Central memory CD8-positive, alpha-beta T cell (primary cell): ENCODE results near the gene COLEC12.
"Not testable (repeated sequence)": the region's sequence is repeated elsewhere in the genome, so short reads cannot be mapped to it uniquely, and the experiment has no call there.

ENCODE experiments used
- ATAC-seq: fragments of 150-1000 bp; cut with Tn5 transposase; replicated peaks from 2 replicates; pipeline ENCODE4 v1.10.0; 2022; ENCODE audit warnings: mild to moderate bottlenecking, moderate FRiP score, moderate number of reproducible peaks; ENCODE audit not compliant: poor library complexity, severe bottlenecking; ENCODE audit errors: extremely low read depth
- DNase-seq, 2 donors: peaks; one replicate each; pipeline ENCODE4 v3.0.0; 2021; ENCODE audit warnings: low spot score in 2 of 2
- H3K27ac Mint-ChIP-seq: one replicate; pipeline ENCODE4 v1.8.0; 2022; ENCODE audit warnings: low read depth, mild to moderate bottlenecking, moderate library complexity, mixed read lengths
- H3K27me3 Mint-ChIP-seq: one replicate; pipeline ENCODE4 v1.8.0; 2022; ENCODE audit warnings: mixed read lengths
- H3K36me3 Mint-ChIP-seq: one replicate; pipeline ENCODE4 v1.8.0; 2022; ENCODE audit warnings: mild to moderate bottlenecking, moderate library complexity, mixed read lengths; ENCODE audit not compliant: insufficient read depth
- H3K4me1 Mint-ChIP-seq: one replicate; pipeline ENCODE4 v1.8.0; 2022; ENCODE audit warnings: mixed read lengths
- H3K4me3 Mint-ChIP-seq: one replicate; pipeline ENCODE4 v1.8.0; 2022; ENCODE audit warnings: mild to moderate bottlenecking, moderate library complexity, mixed read lengths
- H3K9me3 Mint-ChIP-seq: one replicate; pipeline ENCODE4 v1.8.0; 2022; ENCODE audit warnings: mixed read lengths

COLEC12 gene

DNA sequence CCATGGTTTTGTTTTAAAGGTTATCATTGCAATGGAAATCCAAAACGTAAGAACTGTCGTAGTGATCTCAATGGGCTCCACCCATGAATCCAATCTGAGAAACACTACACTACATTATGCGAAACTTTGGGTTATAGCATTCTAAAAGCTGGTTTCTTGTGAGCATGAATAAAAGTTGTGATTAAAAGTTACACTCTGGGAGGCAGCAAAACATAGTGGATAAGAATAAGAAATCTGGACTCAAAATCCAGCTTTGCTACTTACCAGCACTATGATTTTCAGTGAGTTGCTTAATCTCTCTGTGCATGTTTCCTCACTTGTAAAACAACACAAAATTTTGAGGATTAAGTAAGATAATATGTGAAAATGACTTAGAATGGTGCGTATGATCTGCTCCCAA, 207.0 kb downstream of the COLEC12 start:
- H3K4me3 Mint-ChIP-seq: no peak overlapping the region
- peaks cover 28% of the 10 kb centered on the region for H3K27me3 Mint-ChIP-seq
- no peak overlapping the region for H3K27ac Mint-ChIP-seq
- no peak for ATAC-seq
- no peaks in the 10 kb centered on the region for H3K4me1 Mint-ChIP-seq
- DNase-seq: no peak
- H3K36me3 Mint-ChIP-seq: no peaks in the 10 kb centered on the region
- H3K9me3 Mint-ChIP-seq: no peaks in the 10 kb centered on the region

DNA sequence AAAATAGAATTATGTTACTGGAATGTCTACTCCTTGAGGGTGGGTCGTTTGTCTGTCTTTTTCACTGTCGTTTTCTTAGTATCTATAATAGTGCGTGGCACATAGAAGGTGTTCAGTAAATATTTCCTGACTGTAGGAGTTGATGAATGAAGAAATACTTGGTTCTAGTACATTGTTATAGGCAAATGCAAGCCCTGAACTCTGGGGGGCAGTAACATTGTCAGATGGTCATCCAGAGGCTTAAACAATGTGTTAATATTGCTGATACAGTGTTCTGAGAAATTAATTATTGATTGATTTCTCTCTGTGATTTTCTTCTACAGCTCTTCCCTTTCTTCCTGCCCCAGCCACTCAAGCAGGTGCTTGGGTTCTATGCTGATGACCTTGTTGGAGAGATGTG, 208.2 kb downstream of the COLEC12 start:
- H3K27ac Mint-ChIP-seq: no peak overlapping the region
- H3K4me1 Mint-ChIP-seq: no peaks in the 10 kb centered on the region
- peaks cover 34% of the 10 kb centered on the region for H3K27me3 Mint-ChIP-seq
- H3K4me3 Mint-ChIP-seq: no peak overlapping the region
- no peak for ATAC-seq
- DNase-seq: no peak
- H3K36me3 Mint-ChIP-seq: no peaks in the 10 kb centered on the region
- no peaks in the 10 kb centered on the region for H3K9me3 Mint-ChIP-seq

DNA sequence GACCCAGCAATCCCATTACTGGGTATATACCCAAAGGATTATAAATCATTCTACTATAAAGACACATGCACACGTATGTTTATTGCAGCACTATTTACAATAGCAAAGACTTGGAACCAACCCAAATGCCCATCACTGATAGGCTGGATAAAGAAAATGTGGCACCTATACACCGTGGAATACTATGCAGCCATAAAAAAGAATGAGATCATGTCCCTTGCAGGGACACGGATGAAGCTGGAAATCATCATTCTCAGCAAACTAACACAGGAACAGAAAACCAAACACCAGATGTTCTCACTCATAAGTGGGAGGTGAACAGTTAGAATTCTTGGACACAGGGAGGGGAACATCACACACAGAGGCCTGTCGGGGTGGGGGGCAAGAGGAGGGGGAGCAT, 210.5 kb downstream of the COLEC12 start:
- not testable (repeated sequence) for H3K4me1 Mint-ChIP-seq, DNase-seq, H3K4me3 Mint-ChIP-seq, H3K9me3 Mint-ChIP-seq, H3K27ac Mint-ChIP-seq, ATAC-seq, H3K36me3 Mint-ChIP-seq
- H3K27me3 Mint-ChIP-seq: peaks cover 49% of the 10 kb centered on the region

DNA sequence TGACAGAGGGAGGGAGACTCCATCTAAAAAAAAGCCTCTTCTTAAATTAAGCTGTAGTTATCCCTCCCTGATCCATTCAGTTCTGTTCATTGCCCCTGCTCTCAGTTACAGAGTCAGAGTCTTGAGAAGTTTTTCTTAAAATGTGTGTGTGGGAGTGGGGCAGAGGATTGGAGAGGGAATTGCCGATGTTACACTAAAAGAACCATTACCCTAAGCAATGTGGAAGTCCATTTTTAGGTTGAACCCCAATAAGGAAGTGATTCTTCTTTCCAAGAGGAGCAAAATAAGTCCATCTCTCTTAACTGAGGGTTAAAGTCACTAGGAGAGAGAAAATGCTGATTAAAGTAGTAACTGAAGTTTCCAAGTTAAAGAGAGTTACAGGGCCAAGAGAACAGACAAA, 211.5 kb downstream of the COLEC12 start:
- no peak for ATAC-seq
- Mint-ChIP-seq H3K4me1 (no peaks in the 10 kb centered on the region), H3K27me3 (peaks cover 39% of the 10 kb centered on the region), H3K36me3 (no peaks in the 10 kb centered on the region), H3K27ac (no peak overlapping the region), H3K9me3 (no peaks in the 10 kb centered on the region), H3K4me3 (no peak overlapping the region)
- DNase-seq: no peak

DNA sequence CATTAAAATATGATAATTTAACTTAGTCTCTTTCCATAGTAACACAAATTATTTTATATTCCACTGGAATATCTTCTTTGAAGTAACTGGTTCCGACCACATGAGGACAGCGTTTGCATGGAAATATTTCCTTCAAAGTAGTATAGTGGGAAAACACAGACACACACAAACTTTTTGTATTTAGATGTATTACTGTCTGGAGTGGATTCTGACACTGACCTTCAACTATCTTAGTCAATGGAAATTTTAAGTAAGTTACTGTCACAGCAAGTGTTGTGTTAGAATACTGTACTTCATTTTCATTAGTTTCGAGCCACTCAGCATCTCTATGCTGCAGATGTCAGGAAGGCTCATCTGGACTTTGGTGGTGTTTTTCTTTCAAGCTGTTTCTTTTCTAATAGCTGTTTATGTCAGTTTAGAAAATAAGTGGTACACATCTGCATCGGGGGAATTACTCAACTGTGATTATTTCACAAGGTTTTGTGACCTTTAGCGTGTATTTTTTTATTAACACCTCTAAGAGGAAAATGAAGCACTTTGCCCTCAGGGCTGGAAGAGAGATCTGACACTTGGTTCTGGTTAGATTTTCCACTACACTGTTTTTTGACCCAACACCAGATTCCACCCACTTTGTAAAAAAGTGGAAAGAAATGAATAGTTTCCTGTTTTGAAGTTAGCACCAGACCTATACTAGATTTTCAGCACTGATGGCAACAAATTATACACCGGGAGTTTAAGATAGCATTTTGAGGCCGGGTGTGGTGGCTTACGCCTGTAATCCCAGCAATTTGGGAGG, 213.8 kb downstream of the COLEC12 start:
- Mint-ChIP-seq H3K27me3 (peaks cover 37% of the 10 kb centered on the region), H3K9me3 (no peaks in the 10 kb centered on the region), H3K4me3 (no peak overlapping the region), H3K4me1 (no peaks in the 10 kb centered on the region), H3K36me3 (no peaks in the 10 kb centered on the region), H3K27ac (no peak overlapping the region)
- ATAC-seq (no peak), DNase-seq (no peak)

DNA sequence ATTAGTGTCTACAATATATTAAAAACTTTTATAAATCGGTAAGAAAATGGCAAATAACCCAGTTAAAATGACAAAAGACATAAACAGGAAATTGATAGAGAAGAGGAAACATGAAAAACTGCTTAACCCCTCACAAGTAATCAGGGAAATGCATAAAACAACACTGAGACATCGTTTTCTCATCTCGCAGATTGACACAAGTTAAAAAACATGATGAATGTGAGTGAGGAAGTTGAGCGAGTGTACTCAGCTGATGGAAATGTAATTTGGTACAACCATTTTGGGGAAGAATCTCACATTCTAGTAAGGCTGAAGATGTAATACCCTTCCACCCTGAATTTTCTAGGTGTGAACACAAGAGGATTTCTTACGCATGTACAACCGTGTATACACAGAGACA, 214.7 kb downstream of the COLEC12 start:
- no peaks in the 10 kb centered on the region for H3K4me1 Mint-ChIP-seq
- no peak overlapping the region for H3K4me3 Mint-ChIP-seq
- no peak overlapping the region for H3K27ac Mint-ChIP-seq
- no peak for ATAC-seq
- H3K27me3 Mint-ChIP-seq: peaks cover 46% of the 10 kb centered on the region
- no peaks in the 10 kb centered on the region for H3K9me3 Mint-ChIP-seq
- H3K36me3 Mint-ChIP-seq: no peaks in the 10 kb centered on the region
- no peak for DNase-seq

DNA sequence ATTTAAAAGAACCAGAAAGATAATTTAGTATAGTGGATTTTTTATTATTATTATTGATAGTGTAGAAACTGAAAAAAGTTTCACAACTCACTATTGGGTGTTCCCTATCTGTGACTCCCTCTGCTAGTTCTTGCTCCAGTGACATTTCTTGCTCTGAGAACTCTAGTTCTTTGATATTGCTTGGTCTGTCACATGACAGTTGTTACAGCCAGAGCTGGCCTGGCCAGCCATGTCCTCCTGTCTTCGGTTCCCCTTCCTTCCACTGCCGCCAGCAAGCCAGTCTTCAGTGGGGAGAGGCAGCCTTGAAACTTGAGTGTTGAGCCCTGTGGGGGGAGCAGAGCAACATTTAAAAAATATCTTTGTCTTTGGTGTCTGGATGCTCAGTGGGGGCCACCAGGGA, 225.0 kb downstream of the COLEC12 start:
- Mint-ChIP-seq H3K4me1 (no peaks in the 10 kb centered on the region), H3K36me3 (no peaks in the 10 kb centered on the region)
- no peak for DNase-seq

DNA sequence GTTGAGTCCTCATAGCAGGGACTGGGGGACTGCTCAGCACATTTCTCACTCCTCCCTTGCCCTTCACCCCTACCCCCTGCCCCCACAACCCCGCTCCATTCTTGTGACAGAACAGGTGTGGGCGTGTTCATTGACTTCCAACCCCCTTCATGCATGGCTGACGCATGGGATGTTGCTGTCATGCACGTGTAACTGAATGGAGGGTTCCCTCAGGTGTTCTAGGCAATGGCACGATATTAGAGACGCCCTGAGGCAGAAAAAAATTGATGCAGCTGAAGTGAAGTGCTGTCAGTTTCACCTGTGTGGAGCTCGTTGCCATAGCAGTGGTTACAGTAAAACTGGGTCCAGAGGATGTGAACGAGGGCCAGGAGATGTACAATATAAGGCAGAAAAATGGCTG, 226.2 kb downstream of the COLEC12 start:
- Mint-ChIP-seq H3K9me3 (no peaks in the 10 kb centered on the region), H3K4me3 (no peak overlapping the region), H3K27me3 (peaks cover 24% of the 10 kb centered on the region), H3K36me3 (no peaks in the 10 kb centered on the region), H3K27ac (no peak overlapping the region), H3K4me1 (peaks cover 5% of the 10 kb centered on the region)
- ATAC-seq: no peak
- no peak for DNase-seq

More for the DNA sequence above, 225.0 kb downstream of the COLEC12 start:
- Mint-ChIP-seq H3K4me3 (no peak overlapping the region), H3K9me3 (no peaks in the 10 kb centered on the region), H3K27ac (no peak overlapping the region), H3K27me3 (peaks cover 29% of the 10 kb centered on the region)
- no peak for ATAC-seq

DNA sequence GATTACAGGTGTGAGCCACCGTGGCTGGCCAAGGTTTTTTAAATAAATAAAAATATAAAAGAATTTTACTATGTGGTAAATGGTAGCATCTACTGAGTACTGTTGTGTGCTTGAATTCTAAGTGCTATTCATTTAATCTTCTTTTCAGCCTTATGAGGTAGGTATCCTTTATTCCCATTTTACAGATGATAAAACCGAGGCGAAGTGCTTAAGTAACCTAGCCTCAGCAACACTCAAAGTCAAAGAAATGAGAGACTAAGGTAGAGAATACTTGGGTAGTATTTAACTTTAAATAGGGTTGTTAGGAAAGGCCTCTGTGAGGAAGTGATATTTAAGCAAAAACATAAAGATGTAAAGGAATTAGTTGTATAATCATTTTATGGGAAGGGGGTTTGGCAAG, 227.0 kb downstream of the COLEC12 start:
- peaks cover 24% of the 10 kb centered on the region for H3K27me3 Mint-ChIP-seq
- peaks cover 2% of the 10 kb centered on the region for H3K36me3 Mint-ChIP-seq
- no peak for DNase-seq
- peaks cover 8% of the 10 kb centered on the region for H3K4me1 Mint-ChIP-seq
- ATAC-seq: no peak
- H3K9me3 Mint-ChIP-seq: no peaks in the 10 kb centered on the region
- H3K4me3 Mint-ChIP-seq: no peak overlapping the region
- H3K27ac Mint-ChIP-seq: no peak overlapping the region

DNA sequence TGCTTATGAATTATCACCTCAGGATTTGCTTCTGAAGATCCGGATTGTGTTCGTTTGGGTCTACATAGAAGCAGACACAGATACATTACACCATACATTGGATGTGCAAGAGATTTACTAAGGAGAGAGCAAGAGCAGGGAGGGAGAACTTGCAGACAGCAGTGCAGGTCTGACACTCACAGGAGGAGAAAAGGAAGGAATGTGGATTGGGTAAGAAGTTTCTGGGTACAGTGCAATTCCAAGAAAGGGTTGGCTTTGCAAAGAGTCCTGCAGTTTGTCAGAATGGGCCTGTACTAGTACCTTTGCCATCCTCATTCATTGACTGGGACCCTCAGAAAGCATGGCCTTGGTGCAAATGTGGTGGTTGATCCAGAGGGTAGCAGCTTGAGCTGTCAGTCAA, 227.9 kb downstream of the COLEC12 start:
- H3K9me3 Mint-ChIP-seq: no peaks in the 10 kb centered on the region
- peaks cover 16% of the 10 kb centered on the region for H3K4me1 Mint-ChIP-seq
- H3K27me3 Mint-ChIP-seq: peaks cover 19% of the 10 kb centered on the region
- H3K36me3 Mint-ChIP-seq: peaks cover 11% of the 10 kb centered on the region
- no peak for DNase-seq
- no peak overlapping the region for H3K27ac Mint-ChIP-seq
- no peak overlapping the region for H3K4me3 Mint-ChIP-seq
- ATAC-seq: no peak

DNA sequence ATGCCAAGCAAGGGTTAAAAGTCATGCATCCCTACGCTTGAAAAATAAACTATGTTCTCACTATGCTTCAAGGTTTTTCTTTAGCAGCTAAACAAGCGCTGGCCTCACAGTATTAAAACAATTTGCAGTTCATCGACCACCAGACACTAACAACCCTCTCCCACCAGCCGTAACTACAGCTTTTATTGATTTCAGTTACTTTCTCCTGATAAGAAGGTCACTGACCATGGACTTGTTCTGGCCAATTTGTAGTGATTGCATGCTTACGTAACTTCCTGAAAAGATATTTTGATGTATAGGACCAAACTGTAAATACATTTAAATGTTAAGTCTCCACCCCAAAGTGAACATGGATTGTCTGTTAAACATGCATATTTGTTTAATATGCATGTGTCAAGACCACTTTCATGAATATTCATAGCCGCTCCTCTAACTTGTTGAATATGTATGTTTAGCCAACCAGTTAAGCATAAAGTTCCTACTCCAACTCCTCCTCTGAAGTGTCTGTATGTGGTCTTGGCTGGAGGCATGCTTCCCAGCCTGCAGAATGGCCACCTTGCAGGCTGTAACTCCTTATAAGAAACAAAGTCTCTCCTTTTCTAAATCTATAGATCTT, 230.9 kb downstream of the COLEC12 start:
- no peaks in the 10 kb centered on the region for H3K9me3 Mint-ChIP-seq
- H3K27ac Mint-ChIP-seq: no peak overlapping the region
- H3K36me3 Mint-ChIP-seq: peaks cover 15% of the 10 kb centered on the region
- ATAC-seq (no peak), DNase-seq (no peak)
- H3K27me3 Mint-ChIP-seq: no peaks in the 10 kb centered on the region
- H3K4me1 Mint-ChIP-seq: peaks cover 33% of the 10 kb centered on the region
- H3K4me3 Mint-ChIP-seq: peak overlapping the region; percentile 100

DNA sequence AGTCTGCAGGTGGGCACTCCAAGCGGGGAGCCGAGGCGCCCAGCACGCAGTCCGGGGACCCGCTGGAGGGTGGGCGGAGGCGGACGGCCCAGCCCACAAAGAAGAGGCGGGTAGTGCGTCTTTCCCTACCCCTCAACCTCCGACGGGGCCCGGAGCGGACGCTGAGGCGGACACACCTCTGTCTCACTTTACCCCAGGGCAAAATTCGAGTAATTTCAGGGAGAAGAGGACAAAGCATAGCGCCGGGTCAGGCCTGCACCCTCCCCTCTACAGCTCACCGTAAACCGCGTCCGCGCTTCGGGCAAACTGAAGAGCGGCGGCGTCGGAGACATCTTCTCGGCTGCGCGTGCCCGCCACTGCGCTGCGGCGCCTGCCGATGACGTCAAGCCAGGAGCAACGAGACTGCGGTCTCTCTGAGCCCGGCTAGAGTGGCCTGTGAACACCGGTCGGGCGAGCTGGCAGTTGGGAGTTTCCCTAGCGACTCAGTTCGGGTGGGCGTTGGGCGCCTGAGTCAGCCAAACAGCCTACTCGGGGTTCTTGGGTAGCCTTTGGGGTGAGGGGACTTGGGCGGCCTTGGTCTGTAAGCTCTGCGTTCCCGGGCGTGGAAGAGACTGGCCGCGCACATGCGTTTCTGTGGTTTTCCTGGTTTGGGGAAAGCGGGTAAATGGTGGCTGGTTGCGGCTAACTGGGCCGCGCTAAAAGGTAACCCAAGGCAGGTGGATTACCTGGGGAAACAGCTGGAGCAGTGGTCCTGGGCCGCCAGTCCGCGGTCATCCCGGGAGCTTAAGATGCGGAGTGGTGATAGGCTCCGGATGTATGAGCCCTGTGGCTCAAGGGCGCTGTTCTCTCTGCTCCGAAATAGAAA, 232.6 kb downstream of the COLEC12 start, which contains the start of gene THOC1:
Gene THOC1 (minus strand): TSS at position 360 of the 865 bp plus-strand sequence. CDS start 28 bp downstream, at position 332.
- H3K36me3 Mint-ChIP-seq: peaks cover 23% of the 10 kb centered on the region
- H3K4me1 Mint-ChIP-seq: peaks cover 39% of the 10 kb centered on the region
- peak; percentile 95 for ATAC-seq
- H3K9me3 Mint-ChIP-seq: no peaks in the 10 kb centered on the region
- H3K4me3 Mint-ChIP-seq: peak within 1 kb of the TSS; percentile 100
- H3K27ac Mint-ChIP-seq: peak within 1 kb of the TSS; percentile 100
- peak; percentile 90 to 92 for DNase-seq
- no peaks in the 10 kb centered on the region for H3K27me3 Mint-ChIP-seq
